HG03575 (cell line): ENCODE measurements around the gene IRX4.

Experiments
- ATAC-seq: cut with Tn5 transposase; IDR thresholded peaks from one replicate; pipeline ENCODE4 v1.9.1; 2021; ENCODE audit not compliant: unreplicated experiment, insufficient number of reproducible peaks, low FRiP score; ENCODE audit errors: extremely low read depth

Gene IRX4

DNA sequence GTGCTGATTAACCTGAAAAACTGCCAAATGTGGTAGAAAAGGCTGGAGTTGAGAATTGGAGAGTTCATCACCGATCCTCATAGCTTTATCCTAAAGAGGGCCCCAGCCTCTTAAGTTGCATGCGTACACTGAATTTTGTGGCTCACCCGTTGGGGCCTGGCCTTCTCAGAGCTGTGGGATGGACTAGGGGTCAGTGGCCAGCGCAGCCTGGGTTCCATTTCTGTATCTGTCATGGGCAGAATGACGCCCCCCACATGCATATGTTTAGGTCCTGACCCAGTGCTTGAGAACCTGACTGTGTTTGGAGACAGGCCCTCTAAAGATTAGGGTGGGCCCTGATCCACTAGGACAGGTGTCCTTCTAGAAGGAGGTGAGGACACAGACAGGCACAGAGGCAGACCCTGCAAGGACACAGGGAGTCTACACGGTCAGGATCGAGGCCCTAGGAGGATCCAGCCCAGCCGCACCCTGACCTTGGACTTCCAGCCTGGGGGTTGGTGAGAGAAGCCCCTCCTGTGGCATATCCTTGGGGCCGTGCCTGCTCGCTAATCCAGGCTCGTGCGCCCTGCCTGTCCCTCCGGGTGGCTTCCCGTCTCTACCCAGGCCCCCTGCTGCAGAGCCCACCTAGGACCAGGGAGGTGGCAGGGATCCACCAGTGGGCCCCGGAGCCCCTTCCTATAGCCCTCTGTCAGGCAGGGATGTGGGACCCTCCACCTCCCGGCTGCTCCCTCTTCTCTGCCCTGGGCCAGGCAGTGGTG lies 49.3 kb downstream of the IRX4 start:
- ATAC-seq = no peak

DNA sequence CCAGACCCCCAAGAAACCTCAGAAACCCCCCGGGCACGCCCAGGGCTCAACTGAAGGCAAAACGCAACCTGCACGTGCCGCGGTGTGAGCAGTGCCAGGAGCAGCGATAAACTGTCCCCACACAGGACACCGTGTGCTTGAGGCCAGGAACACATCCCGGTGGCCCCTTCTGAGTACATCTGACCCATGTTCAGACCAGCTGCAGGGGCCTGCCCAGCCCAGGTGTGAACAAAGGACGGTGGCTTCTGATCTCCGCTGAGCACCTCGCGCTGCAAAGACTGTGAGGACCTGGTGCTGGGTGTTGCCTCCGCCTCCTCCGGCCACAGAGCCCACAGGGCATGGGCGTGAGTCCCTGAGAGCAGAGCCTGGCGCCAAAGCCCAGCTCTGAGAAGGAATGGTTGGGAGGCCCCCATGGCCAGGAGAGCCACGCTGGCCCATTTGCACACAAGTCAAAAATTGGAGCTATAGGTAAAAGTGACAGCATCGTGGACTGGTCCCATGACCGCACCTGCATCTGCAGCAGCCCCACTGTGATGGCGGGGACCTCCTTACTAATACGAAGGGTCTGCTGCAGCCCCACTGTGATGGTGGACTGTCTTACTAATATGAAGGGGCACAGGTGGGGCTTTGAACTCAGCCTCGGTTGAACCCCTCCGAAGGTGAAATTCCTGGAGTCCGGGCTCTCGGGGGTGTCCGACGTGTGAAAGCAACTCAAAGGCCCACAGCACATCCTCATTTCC lies 50.0 kb downstream of the IRX4 start:
- ATAC-seq = no peak

DNA sequence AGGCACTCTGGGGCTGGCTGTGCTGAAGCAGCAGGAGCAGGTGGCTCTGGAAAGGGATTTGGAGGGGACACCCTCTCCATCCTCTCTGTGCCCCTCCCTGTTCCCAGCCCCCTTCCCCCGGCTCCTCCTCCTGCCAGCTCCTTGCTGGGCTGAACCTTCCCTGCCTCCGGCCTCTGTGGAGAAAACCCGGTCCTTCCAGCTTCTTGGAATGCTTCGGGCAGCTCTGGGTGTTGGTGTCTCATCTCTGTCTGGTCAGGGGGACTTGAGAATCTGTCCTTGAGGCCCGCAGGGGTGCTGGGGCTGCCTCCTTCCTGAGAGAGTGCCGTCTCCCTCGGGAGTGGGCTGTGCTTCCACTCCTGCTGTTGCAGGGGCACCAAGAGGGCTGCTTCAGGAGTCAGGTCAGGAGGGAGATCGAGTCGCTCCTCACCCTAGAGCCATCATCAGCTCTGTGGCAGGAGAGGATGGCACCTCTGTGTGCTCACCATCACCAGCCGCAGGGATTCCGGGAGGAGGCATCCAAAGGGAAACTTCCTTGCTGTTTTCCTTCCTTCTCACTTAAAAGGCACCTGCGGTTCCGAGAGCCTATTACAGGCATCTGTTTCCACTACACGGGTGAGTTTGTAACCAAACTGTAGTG lies 50.9 kb downstream of the IRX4 start:
- no peak for ATAC-seq

DNA sequence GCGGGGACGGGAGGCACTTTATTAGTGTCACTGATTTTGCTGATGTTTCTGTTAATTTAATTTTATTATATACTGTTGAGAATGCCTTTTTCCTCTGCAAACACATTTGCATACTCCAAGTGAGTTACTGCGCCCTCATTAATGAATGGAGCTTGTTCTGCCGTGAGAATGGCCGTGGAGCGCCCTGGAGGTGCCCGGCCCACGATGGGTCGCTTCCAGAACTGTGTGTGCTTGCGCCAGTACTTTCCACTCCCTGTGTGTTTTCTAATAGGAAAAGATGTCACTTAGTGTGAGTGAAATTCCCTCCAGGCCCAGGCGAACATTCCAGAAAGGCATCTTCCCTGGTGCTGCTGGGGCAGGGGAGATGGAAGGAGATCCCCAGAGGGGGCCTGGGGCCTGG lies 51.5 kb downstream of the IRX4 start:
- ATAC-seq = no peak

GRCh38 chr5:1830571-1831228 lies 52.0 kb downstream of the IRX4 start:
- ATAC-seq = no peak

DNA sequence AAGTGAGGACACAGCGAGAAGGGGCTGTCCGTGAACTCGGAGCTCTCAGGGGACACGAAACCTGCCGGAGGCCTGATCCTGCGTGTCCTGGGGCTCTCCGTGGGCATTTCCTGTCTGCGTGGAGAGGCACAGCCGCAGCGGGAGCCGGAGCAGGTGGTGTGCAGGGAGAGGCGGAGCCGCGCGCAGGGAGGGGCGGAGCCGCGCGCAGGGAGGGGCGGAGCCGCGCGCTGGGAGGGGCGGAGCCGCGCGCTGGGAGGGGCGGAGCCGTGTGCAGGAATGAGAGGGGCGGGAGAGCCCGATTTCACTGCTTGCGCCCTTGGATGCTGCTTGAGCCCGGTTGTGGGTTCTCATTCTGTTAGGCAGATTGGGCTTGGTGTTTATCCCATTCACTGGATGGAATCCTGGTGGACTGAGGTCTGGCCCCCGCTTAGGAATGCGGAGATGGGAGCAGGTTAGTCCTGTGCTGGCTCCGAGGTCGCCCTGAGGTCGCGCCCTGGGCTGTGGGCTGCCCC lies 54.8 kb downstream of the IRX4 start:
- no peak for ATAC-seq
